NT2/D1 (cell line): ENCODE measurements around the gene GAL3ST1.

Experiments used
- SUZ12 ChIP-seq: IDR thresholded peaks from 2 replicates; pipeline ENCODE4 v1.6.1; 2011; ENCODE audit not compliant: insufficient read length, insufficient read depth; ENCODE audit errors: extremely low read depth
- YY1 ChIP-seq: IDR thresholded peaks from 2 replicates; pipeline ENCODE4 v1.6.1; 2011; ENCODE audit not compliant: insufficient read length, insufficient read depth
- ZNF274 ChIP-seq: IDR thresholded peaks from 2 replicates; pipeline ENCODE4 v1.6.1; 2011; ENCODE audit warnings: mild to moderate bottlenecking, low read depth, low read length

DNA sequence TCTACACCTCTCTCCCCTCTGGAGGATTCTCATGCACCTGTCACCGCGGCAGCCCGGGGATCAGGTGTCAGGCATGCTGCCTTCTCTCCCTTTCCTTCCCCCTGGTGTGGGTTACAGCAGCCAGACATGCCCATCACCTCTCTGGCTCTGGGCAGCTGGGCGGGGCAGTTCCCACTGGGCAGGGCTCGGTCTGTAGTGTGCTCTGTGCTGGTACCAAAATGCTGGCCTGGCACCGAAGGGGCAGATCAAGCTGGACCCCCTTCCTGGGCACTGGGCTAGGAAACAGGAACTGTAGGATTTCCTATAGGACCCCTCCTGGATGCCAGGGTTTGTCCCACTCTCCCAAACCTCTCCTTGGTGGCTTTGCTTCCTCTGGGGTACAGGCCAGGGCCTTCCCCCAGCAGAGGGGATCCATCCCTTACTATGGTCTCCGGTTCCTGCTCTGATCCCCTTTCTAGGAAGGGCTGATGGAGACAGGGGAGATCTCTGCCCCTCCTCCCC, 821 bp downstream of the GAL3ST1 start:
- TF ChIP-seq ZNF274 (no peak), YY1 (no peak), SUZ12 (no peak)
